ENCODE measurements around the gene ERC1. TPM values are rescaled to one million over a fixed set of nuclear protein-coding genes. Genes with fewer than 3 reads are reported as not detected.

The ERC1 gene
- total and polyA plus RNA-seq, 9 of the 15 experiments (the other 6 are each of a cell fraction or from before 2014, with no cell fraction given) = 0.74 to 11.8 (median 4.8) TPM

DNA sequence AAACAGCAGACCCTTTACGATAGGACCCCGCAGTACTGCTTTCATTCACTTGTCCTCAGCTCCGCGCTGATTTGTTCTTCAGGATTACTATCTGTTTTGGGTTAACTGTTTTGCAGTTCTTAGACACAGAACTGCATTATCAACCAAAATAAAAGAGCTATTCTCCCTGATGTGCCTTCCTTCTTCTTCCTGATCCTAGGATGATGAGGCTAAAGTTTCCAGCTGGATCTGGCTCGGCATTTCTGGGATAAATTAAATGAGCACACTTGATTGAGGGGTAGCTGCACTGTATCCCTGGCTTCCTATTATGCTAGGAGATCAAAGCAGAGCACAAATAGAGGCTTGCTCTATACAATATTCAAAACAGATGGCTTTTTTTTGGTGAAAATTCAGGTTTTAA is 437.6 kb downstream of the ERC1 start:
- no peaks in the 10 kb centered on the region for H3K27me3 ChIP-seq (ENCODE audit: control insufficient read depth in 2 of 2, insufficient read depth in 2 of 2, low read length in 2 of 2)
- in situ Hi-C loops (cut with MboI) (no loop called here), intact Hi-C loops (cut with micrococcal nuclease) (no loop called here)
- no peaks in the 10 kb centered on the region for H3K9me1 ChIP-seq (ENCODE audit: control insufficient read depth, insufficient read depth, low read length)
- WGBS (ENCODE audit: insufficient coverage, low coverage, missing lambda C conversion rate) = 94% methylated on average over 5 of the region's 5 CpGs
- H3K36me3 ChIP-seq (ENCODE audit: control insufficient read depth, insufficient read depth, low read length) = no peaks in the 10 kb centered on the region
- H3K9me3 ChIP-seq (replicated peaks; ENCODE audit: control insufficient read depth, insufficient read depth, low read depth, low read length) = no peaks in the 10 kb centered on the region
- DNase-seq (ENCODE audit: extremely low read depth in 1 of 4, low spot score in 3 of 4) (no peak), ATAC-seq (no peak), FAIRE-seq (no peak)
- no peaks in the 10 kb centered on the region for H4K20me1 ChIP-seq (replicated peaks; ENCODE audit: control insufficient read depth, insufficient read depth, low read length)
- H3K4me1 ChIP-seq (replicated peaks in 1 of 2; ENCODE audit: control insufficient read depth in 2 of 2, insufficient read depth in 2 of 2, low read length in 2 of 2) = no peaks in the 10 kb centered on the region
- H3K4me3 ChIP-seq = no peak overlapping the region
- no peak overlapping the region for H3K9ac ChIP-seq (ENCODE audit: insufficient read depth in 1 of 2, low read depth in 2 of 2, low read length in 2 of 2)
- H3K79me2 ChIP-seq (ENCODE audit: control insufficient read depth, insufficient read depth, low read length) = no peaks in the 10 kb centered on the region
- H3K27ac ChIP-seq (ENCODE audit: extremely low read depth, low read depth, low read length) = no peak overlapping the region
- no peak overlapping the region for H3K4me2 ChIP-seq (ENCODE audit: insufficient read depth, low read length)
- ChIA-PET POLR2A (no interaction called here), CTCF (ENCODE audit: low intra/inter-chr PET ratio) (no interaction called here)
- no peak overlapping the region for H2AFZ ChIP-seq (ENCODE audit: low read depth, low read length)
- TF ChIP-seq MYNN (IDR thresholded peaks at IDR 0.05) = no peak
- TF ChIP-seq MYNN (CRISPR knock-in tag; IDR thresholded peaks at IDR 0.05) = no peak
- no peak for TF ChIP-seq NFXL1 (CRISPR knock-in tag; IDR thresholded peaks at IDR 0.05)
- TF ChIP-seq HSF4 (CRISPR knock-in tag; IDR thresholded peaks at IDR 0.05; ENCODE audit: borderline replicate concordance) = no peak
- no peak for TF ChIP-seq YBX1 (IDR thresholded peaks at IDR 0.05)
- TF ChIP-seq PCBP1 (IDR thresholded peaks at IDR 0.05; ENCODE audit: low read depth, low read length, poor library complexity, severe bottlenecking) = no peak
- TF ChIP-seq, protein P1, sequence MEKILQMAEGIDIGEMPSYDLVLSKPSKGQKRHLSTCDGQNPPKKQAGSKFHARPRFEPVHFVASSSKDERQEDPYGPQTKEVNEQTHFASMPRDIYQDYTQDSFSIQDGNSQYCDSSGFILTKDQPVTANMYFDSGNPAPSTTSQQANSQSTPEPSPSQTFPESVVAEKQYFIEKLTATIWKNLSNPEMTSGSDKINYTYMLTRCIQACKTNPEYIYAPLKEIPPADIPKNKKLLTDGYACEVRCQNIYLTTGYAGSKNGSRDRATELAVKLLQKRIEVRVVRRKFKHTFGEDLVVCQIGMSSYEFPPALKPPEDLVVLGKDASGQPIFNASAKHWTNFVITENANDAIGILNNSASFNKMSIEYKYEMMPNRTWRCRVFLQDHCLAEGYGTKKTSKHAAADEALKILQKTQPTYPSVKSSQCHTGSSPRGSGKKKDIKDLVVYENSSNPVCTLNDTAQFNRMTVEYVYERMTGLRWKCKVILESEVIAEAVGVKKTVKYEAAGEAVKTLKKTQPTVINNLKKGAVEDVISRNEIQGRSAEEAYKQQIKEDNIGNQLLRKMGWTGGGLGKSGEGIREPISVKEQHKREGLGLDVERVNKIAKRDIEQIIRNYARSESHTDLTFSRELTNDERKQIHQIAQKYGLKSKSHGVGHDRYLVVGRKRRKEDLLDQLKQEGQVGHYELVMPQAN (IDR thresholded peaks at IDR 0.05; ENCODE audit: borderline replicate concordance) = no peak
- no peak for TF ChIP-seq MCM7 (IDR thresholded peaks at IDR 0.05)
- TF ChIP-seq, protein P2, sequence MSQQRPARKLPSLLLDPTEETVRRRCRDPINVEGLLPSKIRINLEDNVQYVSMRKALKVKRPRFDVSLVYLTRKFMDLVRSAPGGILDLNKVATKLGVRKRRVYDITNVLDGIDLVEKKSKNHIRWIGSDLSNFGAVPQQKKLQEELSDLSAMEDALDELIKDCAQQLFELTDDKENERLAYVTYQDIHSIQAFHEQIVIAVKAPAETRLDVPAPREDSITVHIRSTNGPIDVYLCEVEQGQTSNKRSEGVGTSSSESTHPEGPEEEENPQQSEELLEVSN (IDR thresholded peaks at IDR 0.05; ENCODE audit: borderline replicate concordance in 1 of 2, extremely low read depth in 1 of 2, insufficient read depth in 1 of 2, insufficient read length in 1 of 2, low read depth in 1 of 2, low read length in 1 of 2, poor library complexity in 1 of 2, severe bottlenecking in 1 of 2) = no peak
- no peak for TF ChIP-seq ZC3H8 (IDR thresholded peaks at IDR 0.05)
- no peak for TF ChIP-seq TCF7 (IDR thresholded peaks at IDR 0.05; ENCODE audit: borderline replicate concordance)
- no peak for TF ChIP-seq PHB2 (IDR thresholded peaks at IDR 0.05; ENCODE audit: low read depth)
- no peak for TF ChIP-seq SP2 (IDR thresholded peaks at IDR 0.05; ENCODE audit: extremely low read depth, low read depth, low read length, poor library complexity, severe bottlenecking)
- no peak for TF ChIP-seq TEAD2 (tag; IDR thresholded peaks at IDR 0.05)
- TF ChIP-seq ZNF354B (CRISPR knock-in tag; IDR thresholded peaks at IDR 0.05) = no peak
- TF ChIP-seq ZBTB12 (CRISPR knock-in tag; IDR thresholded peaks at IDR 0.05) = no peak
- TF ChIP-seq ZNF41 (CRISPR knock-in tag; conservative IDR thresholded peaks at IDR 0.05) = no peak
- no peak for TF ChIP-seq C11orf30 (IDR thresholded peaks at IDR 0.05; ENCODE audit: low read depth)
- BruUV-seq (replicated peaks) = no TSS peak

All from K562 (cell line).